Central memory CD8-positive, alpha-beta T cell (primary cell): Measurements from ENCODE around the gene MRGPRF.

Experiments used
- ATAC-seq: fragments of 150-1000 bp; cut with Tn5 transposase; replicated peaks from 2 replicates; pipeline ENCODE4 v1.10.0; 2022; ENCODE audit warnings: mild to moderate bottlenecking, moderate FRiP score, moderate number of reproducible peaks; ENCODE audit not compliant: poor library complexity, severe bottlenecking; ENCODE audit errors: extremely low read depth
- DNase-seq, 2 donors: peaks; one replicate each; pipeline ENCODE4 v3.0.0; 2021; ENCODE audit warnings: low spot score in 2 of 2
- H3K27ac Mint-ChIP-seq: one replicate; pipeline ENCODE4 v1.8.0; 2022; ENCODE audit warnings: low read depth, mild to moderate bottlenecking, moderate library complexity, mixed read lengths
- H3K27me3 Mint-ChIP-seq: one replicate; pipeline ENCODE4 v1.8.0; 2022; ENCODE audit warnings: mixed read lengths
- H3K36me3 Mint-ChIP-seq: one replicate; pipeline ENCODE4 v1.8.0; 2022; ENCODE audit warnings: mild to moderate bottlenecking, moderate library complexity, mixed read lengths; ENCODE audit not compliant: insufficient read depth
- H3K4me1 Mint-ChIP-seq: one replicate; pipeline ENCODE4 v1.8.0; 2022; ENCODE audit warnings: mixed read lengths
- H3K4me3 Mint-ChIP-seq: one replicate; pipeline ENCODE4 v1.8.0; 2022; ENCODE audit warnings: mild to moderate bottlenecking, moderate library complexity, mixed read lengths
- H3K9me3 Mint-ChIP-seq: one replicate; pipeline ENCODE4 v1.8.0; 2022; ENCODE audit warnings: mixed read lengths

Gene MRGPRF

GRCh38 chr11:68965901-68966853, 46.9 kb downstream of the MRGPRF start:
- DNase-seq = no peak
- ATAC-seq = no peak
- peaks cover 1% of the 10 kb centered on the region for H3K36me3 Mint-ChIP-seq
- peak overlapping the region; percentile 18 for H3K4me3 Mint-ChIP-seq
- peak overlapping the region; percentile 9 for H3K27ac Mint-ChIP-seq
- H3K27me3 Mint-ChIP-seq = peaks cover 23% of the 10 kb centered on the region
- peaks cover 7% of the 10 kb centered on the region for H3K4me1 Mint-ChIP-seq
- H3K9me3 Mint-ChIP-seq = no peaks in the 10 kb centered on the region

GRCh38 chr11:68963779-68964178, 49.3 kb downstream of the MRGPRF start:
- Mint-ChIP-seq H3K9me3 (no peaks in the 10 kb centered on the region), H3K27me3 (peaks cover 18% of the 10 kb centered on the region), H3K4me1 (peaks cover 7% of the 10 kb centered on the region), H3K36me3 (no peaks in the 10 kb centered on the region), H3K27ac (no peak overlapping the region), H3K4me3 (no peak overlapping the region)
- ATAC-seq (no peak), DNase-seq (no peak)

GRCh38 chr11:68962527-68963250, 50.4 kb downstream of the MRGPRF start:
- no peak for DNase-seq
- peak overlapping the region; percentile 4 for H3K4me3 Mint-ChIP-seq
- peaks cover 7% of the 10 kb centered on the region for H3K27me3 Mint-ChIP-seq
- no peaks in the 10 kb centered on the region for H3K36me3 Mint-ChIP-seq
- H3K27ac Mint-ChIP-seq = peak overlapping the region; percentile 76
- H3K9me3 Mint-ChIP-seq = no peaks in the 10 kb centered on the region
- peak; percentile 71 for ATAC-seq
- H3K4me1 Mint-ChIP-seq = peaks cover 7% of the 10 kb centered on the region

DNA sequence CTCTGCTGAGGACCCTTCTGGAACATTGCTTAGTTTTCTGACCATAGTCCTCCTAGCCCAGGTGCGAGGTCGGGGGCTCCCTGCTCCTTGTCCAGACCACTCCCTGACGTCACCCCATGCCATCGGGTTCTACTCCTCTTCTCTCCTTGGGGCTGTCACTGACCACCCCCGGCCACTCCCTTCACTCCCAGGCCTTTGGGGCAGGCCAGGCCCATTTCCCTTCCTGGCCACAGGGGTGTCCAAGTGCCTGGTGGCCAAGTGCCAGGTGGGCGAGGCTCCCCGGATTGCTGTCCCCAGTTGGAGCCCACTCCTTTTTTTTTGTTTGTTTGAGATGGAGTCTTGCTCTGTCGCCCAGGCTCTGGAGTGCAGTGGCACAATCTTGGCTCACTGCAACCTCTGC, 51.8 kb downstream of the MRGPRF start:
- DNase-seq (no peak), ATAC-seq (no peak)
- H3K36me3 Mint-ChIP-seq = no peaks in the 10 kb centered on the region
- H3K27me3 Mint-ChIP-seq = peaks cover 12% of the 10 kb centered on the region
- H3K4me1 Mint-ChIP-seq = peaks cover 7% of the 10 kb centered on the region
- H3K27ac Mint-ChIP-seq = no peak overlapping the region
- H3K9me3 Mint-ChIP-seq = no peaks in the 10 kb centered on the region
- H3K4me3 Mint-ChIP-seq = no peak overlapping the region

- Mint-ChIP-seq H3K9me3 (no peaks in the 10 kb centered on the region), H3K27ac (no peak overlapping the region), H3K27me3 (peaks cover 12% of the 10 kb centered on the region), H3K4me3 (no peak overlapping the region), H3K36me3 (no peaks in the 10 kb centered on the region), H3K4me1 (peaks cover 7% of the 10 kb centered on the region)
- ATAC-seq (no peak), DNase-seq (no peak)
Measured at GRCh38 chr11:68960294-68961071, 52.6 kb downstream of the MRGPRF start.

DNA sequence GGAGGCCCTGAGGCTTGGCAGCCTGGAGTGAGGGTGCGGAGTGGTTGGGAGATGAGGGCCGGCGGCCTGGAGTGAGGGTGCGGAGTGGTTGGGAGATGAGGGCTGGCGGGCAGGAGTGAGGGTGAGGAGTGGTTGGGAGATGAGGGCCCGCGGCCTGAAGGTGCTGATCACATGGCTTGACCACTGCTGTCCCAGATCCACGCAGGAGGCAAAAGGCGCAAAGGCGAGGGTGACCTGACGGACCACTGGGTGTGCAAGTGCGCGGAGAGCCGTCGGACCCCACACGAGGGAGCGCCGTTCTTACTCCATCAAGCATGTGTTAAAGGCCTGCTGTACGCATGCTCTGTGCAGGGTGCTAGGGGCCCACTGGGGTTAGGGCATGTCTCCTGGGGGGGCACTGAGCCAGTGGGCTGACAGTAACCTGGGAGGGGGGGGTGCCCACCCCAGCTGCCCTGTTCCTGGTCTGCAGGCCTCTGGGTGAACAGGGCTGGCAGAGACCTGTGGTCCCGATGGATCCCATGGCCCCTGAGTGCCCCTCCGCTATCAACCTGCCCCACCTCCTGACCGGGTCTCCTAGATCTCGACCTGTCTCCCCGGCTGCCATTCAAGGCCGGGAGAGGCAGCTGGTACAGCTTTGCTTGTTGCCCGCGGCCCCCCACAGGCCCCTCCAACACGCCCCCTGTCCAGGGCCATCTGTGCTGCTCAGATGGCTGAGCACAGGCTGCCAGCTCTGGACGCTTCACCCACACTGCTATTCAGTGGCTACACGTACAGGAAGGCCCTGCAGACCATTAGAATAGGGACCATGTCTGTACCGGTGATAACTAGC, 53.4 kb downstream of the MRGPRF start:
- H3K4me1 Mint-ChIP-seq = peaks cover 7% of the 10 kb centered on the region
- peaks cover 12% of the 10 kb centered on the region for H3K27me3 Mint-ChIP-seq

DNA sequence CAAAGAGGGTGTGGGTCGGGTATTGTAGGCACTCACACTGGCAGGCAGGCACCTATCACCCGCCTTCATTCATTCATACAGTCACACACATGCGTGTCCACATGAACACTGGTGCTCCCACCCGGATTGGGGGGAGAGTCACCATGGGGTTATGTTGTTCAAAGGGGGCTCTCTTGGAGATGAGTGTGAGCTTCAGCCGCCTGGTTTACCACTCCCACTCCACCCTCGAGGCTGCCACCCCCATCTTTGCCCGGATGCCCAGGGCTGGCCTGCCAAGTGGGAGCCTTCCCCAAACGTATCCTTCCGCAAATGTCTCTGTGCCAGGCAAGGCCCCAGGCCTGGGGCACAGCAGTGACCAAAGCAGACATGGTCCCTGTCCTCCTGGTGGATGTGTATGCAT, 54.8 kb downstream of the MRGPRF start:
- Mint-ChIP-seq H3K9me3 (no peaks in the 10 kb centered on the region), H3K27me3 (peaks cover 12% of the 10 kb centered on the region), H3K4me3 (no peak overlapping the region), H3K27ac (no peak overlapping the region), H3K4me1 (peaks cover 7% of the 10 kb centered on the region), H3K36me3 (no peaks in the 10 kb centered on the region)
- DNase-seq (no peak), ATAC-seq (no peak)

More for the DNA sequence above, 53.4 kb downstream of the MRGPRF start:
- H3K27ac Mint-ChIP-seq = no peak overlapping the region
- ATAC-seq (no peak), DNase-seq (no peak)
- no peak overlapping the region for H3K4me3 Mint-ChIP-seq
- H3K36me3 Mint-ChIP-seq = no peaks in the 10 kb centered on the region
- H3K9me3 Mint-ChIP-seq = no peaks in the 10 kb centered on the region

- H3K4me3 Mint-ChIP-seq = no peak overlapping the region
- no peak for ATAC-seq
- H3K36me3 Mint-ChIP-seq = no peaks in the 10 kb centered on the region
Measured at GRCh38 chr11:68956547-68957254, 56.3 kb downstream of the MRGPRF start.

DNA sequence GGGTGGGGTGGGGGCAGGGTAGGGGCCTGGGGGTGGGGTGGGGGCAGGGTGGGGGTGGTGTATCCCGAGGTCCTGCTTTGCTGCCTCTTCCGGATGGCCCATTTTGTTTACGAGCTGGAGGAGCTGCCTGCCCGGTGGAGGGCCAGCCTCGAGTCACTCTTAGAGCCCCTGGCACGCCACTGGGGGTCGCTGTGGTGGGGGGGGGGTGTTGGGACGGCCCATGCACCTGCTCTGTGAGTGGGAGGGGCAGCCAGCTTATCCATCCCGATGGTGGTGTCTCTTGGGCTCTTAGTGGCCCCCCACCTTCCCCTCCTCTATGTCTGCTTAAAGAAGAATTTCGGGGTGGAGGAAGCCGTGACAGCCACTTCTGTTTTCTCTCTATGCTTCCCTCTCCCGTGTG, 56.9 kb downstream of the MRGPRF start:
- no peaks in the 10 kb centered on the region for H3K4me1 Mint-ChIP-seq
- DNase-seq (peak in 1 of 2 donors; percentile 19), ATAC-seq (no peak)
- H3K9me3 Mint-ChIP-seq = no peaks in the 10 kb centered on the region
- H3K4me3 Mint-ChIP-seq = no peak overlapping the region
- peaks cover 12% of the 10 kb centered on the region for H3K27me3 Mint-ChIP-seq
- H3K27ac Mint-ChIP-seq = no peak overlapping the region
- no peaks in the 10 kb centered on the region for H3K36me3 Mint-ChIP-seq

More at GRCh38 chr11:68956547-68957254, 56.3 kb downstream of the MRGPRF start:
- H3K4me1 Mint-ChIP-seq = no peaks in the 10 kb centered on the region
- H3K9me3 Mint-ChIP-seq = no peaks in the 10 kb centered on the region
- DNase-seq = no peak
- H3K27me3 Mint-ChIP-seq = peaks cover 12% of the 10 kb centered on the region
- no peak overlapping the region for H3K27ac Mint-ChIP-seq

DNA sequence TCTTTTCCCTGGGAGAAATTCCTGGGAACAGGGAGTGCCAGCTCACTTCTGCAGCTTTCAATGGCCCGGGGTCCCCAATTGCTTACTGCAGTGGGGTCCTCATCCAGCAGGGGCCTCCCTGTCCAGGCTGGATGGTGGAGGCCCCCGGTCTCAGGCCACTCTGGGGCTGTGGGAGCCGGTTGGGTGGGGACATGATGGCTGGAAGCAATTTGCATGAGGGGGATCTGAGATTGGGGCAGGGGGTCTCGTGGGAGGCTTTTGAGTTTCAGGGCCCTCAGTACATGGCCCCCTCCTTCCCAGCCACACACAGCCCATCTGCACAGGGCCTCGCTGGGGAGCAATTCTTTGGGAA, 57.5 kb downstream of the MRGPRF start:
- H3K27me3 Mint-ChIP-seq = peaks cover 12% of the 10 kb centered on the region
- no peak overlapping the region for H3K27ac Mint-ChIP-seq
- no peaks in the 10 kb centered on the region for H3K9me3 Mint-ChIP-seq
- DNase-seq (no peak), ATAC-seq (no peak)
- no peaks in the 10 kb centered on the region for H3K4me1 Mint-ChIP-seq
- H3K36me3 Mint-ChIP-seq = no peaks in the 10 kb centered on the region
- H3K4me3 Mint-ChIP-seq = no peak overlapping the region

GRCh38 chr11:68954836-68955606, 58.0 kb downstream of the MRGPRF start:
- Mint-ChIP-seq H3K27me3 (peaks cover 12% of the 10 kb centered on the region), H3K9me3 (no peaks in the 10 kb centered on the region), H3K27ac (no peak overlapping the region), H3K36me3 (no peaks in the 10 kb centered on the region), H3K4me3 (no peak overlapping the region), H3K4me1 (no peaks in the 10 kb centered on the region)
- DNase-seq (no peak), ATAC-seq (no peak)
